Omental fat pad (tissue), 4 donors: ENCODE data around the gene TAF1. TPM values are rescaled to one million over a fixed set of nuclear protein-coding genes. Genes with fewer than 3 reads are reported as not detected.
A peak's percentile ranks its signal among the peaks of the same experiment; 100 is the strongest.
"Not testable (repeated sequence)": the region's sequence is repeated elsewhere in the genome, so short reads cannot be mapped to it uniquely, and the experiment has no call there.

Source experiments
- ATAC-seq: fragments of 150-250 bp; one replicate; pipeline ENCODE4 v1.9.1; 2016; ENCODE audit warnings: mild to moderate bottlenecking, moderate library complexity; ENCODE audit not compliant: low FRiP score
- DNase-seq: peaks from one replicate; pipeline ENCODE4 v3.0.0-alpha.2; 2019; ENCODE audit warnings: low spot score
- CTCF ChIP-seq, 3 donors: fragments of 450-650 bp; IDR thresholded peaks; one replicate each; pipeline ENCODE4 v1.5.1; 2016 to 2017; ENCODE audit warnings: antibody characterized with exemption in 3 of 3, mild to moderate bottlenecking in 3 of 3, moderate library complexity in 2 of 3
- total RNA-seq, 4 donors: library from RNA; depleted of rRNA; stranded (reverse); fragments of >200 nt; gene quantifications; one replicate each; pipeline ENCODE4 v1.1.0, GENCODE V29; 2016

TAF1 gene
- 10 to 100 TPM; 26.3 to 74.2 (median 38.2) TPM for total RNA-seq

GRCh38 chrX:71365875-71366673, at the start of gene TAF1:
Gene TAF1 (plus strand): TSS chrX:71366357. CDS start chrX:71366375, 18 bp downstream.
- peak; percentile 95 for ATAC-seq
- peak; percentile 73 for DNase-seq

GRCh38 chrX:71316959-71317358, 49.2 kb upstream of the TAF1 start:
- not testable (repeated sequence) for ATAC-seq, DNase-seq

More at GRCh38 chrX:71365875-71366673, at the start of gene TAF1:
- no peak for TF ChIP-seq CTCF (IDR thresholded peaks at IDR 0.05)

GRCh38 chrX:71320126-71320525, 46.0 kb upstream of the TAF1 start:
- ATAC-seq (no peak), DNase-seq (no peak)
- TF ChIP-seq CTCF (IDR thresholded peaks at IDR 0.05): no peak

- no peak for ATAC-seq
- no peak for DNase-seq
- TF ChIP-seq CTCF (IDR thresholded peaks at IDR 0.05): no peak
These were observed 44.4 kb upstream of the TAF1 start for GRCh38 chrX:71321731-71322130.

GRCh38 chrX:71324452-71324851, 41.7 kb upstream of the TAF1 start:
- not testable (repeated sequence) for ATAC-seq, DNase-seq

GRCh38 chrX:71326394-71326793, 39.8 kb upstream of the TAF1 start:
- ATAC-seq: no peak
- TF ChIP-seq CTCF (IDR thresholded peaks at IDR 0.05): no peak
- no peak for DNase-seq

- DNase-seq: not testable (repeated sequence)
These were observed 16.9 kb upstream of the TAF1 start for GRCh38 chrX:71349151-71349665.

GRCh38 chrX:71349867-71350266, 16.3 kb upstream of the TAF1 start:
- not testable (repeated sequence) for ATAC-seq, DNase-seq

More at GRCh38 chrX:71349151-71349665, 16.9 kb upstream of the TAF1 start:
- ATAC-seq: not testable (repeated sequence)

GRCh38 chrX:71352439-71352838, 13.7 kb upstream of the TAF1 start:
- not testable (repeated sequence) for ATAC-seq, DNase-seq

GRCh38 chrX:71364221-71364620, 1.9 kb upstream of the TAF1 start:
- TF ChIP-seq CTCF (IDR thresholded peaks at IDR 0.05): no peak
- DNase-seq: no peak
- ATAC-seq: no peak
